22Rv1 (cell line): Measurements from ENCODE around the gene SORBS1.

Source experiments
- H3K27ac ChIP-seq: fragments of 450-650 bp; 2 replicates; pipeline ENCODE4 v1.5.1; 2017
- ZFX ChIP-seq: fragments of 450-650 bp; IDR thresholded peaks from 2 replicates; pipeline ENCODE4 v1.6.1; 2017; ENCODE audit warnings: antibody characterized with exemption, borderline replicate concordance
- TF ChIP-seq, protein P1 (sequence below): fragments of 450-650 bp; IDR thresholded peaks from 2 replicates; pipeline ENCODE4 v1.5.1; 2017; ENCODE audit warnings: mild to moderate bottlenecking

The SORBS1 gene

DNA sequence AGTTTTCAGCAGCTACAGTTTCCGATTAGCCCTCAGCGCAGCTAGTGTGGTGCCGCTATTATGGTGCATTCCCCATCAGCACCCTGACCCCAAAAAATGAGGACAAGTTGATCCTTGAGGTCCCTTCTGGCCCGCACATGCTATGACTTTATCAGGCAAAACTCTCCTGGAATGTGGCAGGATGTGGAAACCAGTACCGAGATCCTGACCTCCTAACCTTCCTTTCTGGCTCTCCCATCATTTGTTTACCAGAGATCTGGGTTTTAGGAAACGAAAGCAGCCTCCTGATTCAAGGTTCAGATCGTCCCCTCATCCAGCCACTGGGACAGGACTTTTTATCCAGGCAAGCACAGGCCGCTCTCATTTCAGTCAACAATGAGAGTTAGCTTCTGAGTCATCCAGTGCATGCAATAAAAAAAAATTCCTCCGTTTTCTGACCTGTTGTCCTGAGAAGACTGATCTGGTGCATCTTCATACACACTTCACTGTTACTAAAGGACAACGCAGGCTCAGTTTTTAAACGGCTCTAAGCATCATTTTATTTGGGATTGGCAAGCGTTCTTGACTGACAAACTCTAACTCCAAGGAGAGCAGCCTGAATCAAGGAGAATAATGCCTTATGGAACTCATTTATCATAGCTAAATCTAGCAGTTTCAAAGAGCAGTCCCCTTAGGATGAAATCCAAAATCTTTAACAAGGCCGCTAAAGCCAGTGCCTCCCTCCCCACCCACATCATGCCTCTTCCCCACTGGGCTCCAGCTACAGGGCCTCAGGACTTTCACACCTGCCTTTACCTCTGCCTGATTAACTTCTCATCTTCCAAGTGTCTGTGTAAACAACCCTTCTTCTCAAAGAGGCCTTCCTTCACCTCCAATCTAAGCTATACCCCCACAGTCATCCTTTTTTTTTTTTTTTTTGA is 287.5 kb downstream of the SORBS1 start:
- TF ChIP-seq, protein P1, sequence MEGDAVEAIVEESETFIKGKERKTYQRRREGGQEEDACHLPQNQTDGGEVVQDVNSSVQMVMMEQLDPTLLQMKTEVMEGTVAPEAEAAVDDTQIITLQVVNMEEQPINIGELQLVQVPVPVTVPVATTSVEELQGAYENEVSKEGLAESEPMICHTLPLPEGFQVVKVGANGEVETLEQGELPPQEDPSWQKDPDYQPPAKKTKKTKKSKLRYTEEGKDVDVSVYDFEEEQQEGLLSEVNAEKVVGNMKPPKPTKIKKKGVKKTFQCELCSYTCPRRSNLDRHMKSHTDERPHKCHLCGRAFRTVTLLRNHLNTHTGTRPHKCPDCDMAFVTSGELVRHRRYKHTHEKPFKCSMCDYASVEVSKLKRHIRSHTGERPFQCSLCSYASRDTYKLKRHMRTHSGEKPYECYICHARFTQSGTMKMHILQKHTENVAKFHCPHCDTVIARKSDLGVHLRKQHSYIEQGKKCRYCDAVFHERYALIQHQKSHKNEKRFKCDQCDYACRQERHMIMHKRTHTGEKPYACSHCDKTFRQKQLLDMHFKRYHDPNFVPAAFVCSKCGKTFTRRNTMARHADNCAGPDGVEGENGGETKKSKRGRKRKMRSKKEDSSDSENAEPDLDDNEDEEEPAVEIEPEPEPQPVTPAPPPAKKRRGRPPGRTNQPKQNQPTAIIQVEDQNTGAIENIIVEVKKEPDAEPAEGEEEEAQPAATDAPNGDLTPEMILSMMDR = no peak
- TF ChIP-seq ZFX = no peak
- no peak overlapping the region for H3K27ac ChIP-seq

DNA sequence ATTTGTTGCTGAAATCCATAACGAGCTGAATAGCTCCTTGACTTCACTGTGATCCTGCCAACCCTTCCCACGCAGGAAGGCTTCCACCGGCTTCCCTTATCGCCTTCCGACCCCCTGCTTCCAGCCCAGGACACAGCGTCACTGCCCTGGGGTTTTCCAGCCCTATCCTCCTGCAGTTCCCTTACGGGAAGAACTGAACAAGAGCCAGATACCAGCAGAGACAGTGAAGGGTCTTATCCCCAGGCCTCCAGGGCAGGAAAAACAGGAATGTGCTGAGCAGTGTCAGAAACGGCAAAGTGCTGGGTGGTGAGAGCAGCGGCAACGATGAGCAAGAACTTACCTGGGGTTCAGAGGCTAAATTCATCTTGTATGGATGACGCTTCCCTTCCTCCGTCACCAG is 292.7 kb downstream of the SORBS1 start:
- no peak overlapping the region for H3K27ac ChIP-seq

DNA sequence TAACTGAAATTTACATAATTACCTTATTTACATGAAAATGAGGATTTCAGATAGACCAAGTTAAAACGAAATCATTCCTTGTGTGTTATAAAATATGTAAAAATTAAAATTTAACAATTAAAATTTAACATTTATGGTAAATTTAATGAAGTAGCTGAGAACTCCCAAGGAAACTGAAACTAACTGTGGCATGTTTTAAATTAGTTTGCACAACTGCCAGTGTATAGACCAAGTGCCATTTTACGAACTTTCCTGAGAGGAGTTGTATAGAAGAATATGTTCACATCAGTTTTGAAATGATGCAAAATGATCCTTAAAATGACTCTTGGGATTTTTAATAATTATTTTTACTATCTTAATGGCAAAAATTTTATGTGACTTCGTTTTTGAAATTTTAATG is 293.9 kb downstream of the SORBS1 start:
- no peak for TF ChIP-seq ZFX
- TF ChIP-seq, protein P1 = no peak

More for the DNA sequence above, 292.7 kb downstream of the SORBS1 start:
- TF ChIP-seq, protein P1 = no peak
- no peak for TF ChIP-seq ZFX

DNA sequence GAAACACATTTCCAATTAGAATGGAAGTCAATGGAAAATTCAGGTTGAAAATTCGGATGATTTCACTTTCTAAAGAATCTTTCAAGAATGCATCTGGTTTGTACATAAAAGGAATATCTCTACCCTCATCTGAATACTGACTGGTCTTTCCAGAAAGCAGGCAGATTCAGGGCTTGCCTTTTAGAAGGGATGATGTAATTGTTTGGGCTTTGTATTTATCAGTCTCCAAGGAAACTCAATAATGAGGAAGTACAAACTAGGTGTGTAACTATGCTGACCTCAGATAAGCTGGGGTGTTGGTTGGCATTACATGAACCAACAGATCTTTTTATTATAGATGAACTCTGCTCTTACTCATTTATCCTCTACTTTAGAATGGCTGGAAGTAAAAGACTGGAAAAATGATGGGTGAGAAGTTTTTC is 294.5 kb downstream of the SORBS1 start:
- no peak overlapping the region for H3K27ac ChIP-seq

More for the DNA sequence above, 293.9 kb downstream of the SORBS1 start:
- no peak overlapping the region for H3K27ac ChIP-seq

DNA sequence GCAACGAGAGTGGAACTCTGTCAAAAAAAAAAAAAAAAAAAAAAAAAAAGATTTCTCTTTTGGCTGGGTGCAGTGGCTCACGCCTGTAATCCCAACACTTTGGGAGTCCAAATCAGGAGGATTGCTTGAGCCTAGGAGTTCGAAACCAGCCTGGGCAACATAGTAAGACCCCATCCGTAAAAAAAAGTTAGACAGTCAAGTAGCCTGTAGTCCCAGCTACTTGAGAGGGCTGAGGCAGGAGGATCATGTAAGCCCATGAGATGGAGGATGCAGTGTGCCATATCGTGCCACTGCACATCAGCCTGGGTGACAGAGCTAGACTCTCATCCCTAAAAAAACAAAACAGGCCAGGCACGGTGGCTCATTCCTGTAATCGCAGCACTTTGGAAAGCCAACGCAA is 295.6 kb downstream of the SORBS1 start:
- no peak overlapping the region for H3K27ac ChIP-seq
- TF ChIP-seq, protein P1 = no peak
- no peak for TF ChIP-seq ZFX

More for the DNA sequence above, 294.5 kb downstream of the SORBS1 start:
- TF ChIP-seq, protein P1 = no peak
- no peak for TF ChIP-seq ZFX

DNA sequence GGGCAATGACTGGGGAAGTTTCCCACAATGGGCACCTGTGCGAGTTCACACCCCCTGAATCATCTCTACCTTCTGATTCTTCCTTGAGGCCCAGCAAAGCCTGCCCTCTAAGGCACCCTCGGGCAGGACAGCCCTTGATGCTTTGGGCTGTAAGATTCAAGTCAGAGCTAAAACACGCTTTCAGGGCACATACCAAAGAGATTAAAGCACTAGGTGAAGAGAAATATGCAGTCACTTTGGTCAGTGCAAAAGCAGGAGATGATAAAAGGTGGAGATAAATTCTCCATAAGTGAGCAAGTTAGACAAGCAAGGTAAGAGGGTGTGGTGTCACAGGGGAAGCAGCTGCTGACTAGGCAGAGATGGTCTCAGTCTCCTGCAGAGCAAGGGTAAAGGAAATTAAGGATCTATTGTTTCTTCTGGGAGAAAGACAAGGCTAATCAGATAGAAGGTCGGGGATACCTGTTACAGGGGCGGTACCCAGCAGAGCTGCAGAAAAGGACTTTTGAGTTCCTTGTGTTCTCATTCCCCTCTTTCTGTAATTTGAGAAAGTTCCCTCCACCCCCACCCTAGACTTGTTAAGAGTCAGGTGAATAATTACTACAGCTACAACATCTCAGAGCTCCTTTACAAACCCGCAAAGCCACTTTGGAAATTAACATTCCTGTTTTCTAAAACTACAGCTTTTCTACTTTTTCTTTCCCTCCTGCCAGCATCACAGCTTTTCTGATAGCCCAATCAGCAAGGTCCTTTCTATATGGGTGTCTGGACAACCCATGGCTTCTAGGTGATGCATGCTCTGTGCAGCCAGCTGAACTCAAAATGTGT is 296.7 kb downstream of the SORBS1 start:
- no peak overlapping the region for H3K27ac ChIP-seq
- TF ChIP-seq, protein P1 = no peak
- no peak for TF ChIP-seq ZFX
